HG02759 (cell line): ENCODE results near the gene FAM131B.
"Not testable (repeated sequence)": the region's sequence is repeated elsewhere in the genome, so short reads cannot be mapped to it uniquely, and the experiment has no call there.

Experiments used
- ATAC-seq: cut with Tn5 transposase; IDR thresholded peaks from one replicate; pipeline ENCODE4 v1.9.1; 2021; ENCODE audit warnings: mild to moderate bottlenecking, moderate library complexity; ENCODE audit not compliant: unreplicated experiment

Gene FAM131B

DNA sequence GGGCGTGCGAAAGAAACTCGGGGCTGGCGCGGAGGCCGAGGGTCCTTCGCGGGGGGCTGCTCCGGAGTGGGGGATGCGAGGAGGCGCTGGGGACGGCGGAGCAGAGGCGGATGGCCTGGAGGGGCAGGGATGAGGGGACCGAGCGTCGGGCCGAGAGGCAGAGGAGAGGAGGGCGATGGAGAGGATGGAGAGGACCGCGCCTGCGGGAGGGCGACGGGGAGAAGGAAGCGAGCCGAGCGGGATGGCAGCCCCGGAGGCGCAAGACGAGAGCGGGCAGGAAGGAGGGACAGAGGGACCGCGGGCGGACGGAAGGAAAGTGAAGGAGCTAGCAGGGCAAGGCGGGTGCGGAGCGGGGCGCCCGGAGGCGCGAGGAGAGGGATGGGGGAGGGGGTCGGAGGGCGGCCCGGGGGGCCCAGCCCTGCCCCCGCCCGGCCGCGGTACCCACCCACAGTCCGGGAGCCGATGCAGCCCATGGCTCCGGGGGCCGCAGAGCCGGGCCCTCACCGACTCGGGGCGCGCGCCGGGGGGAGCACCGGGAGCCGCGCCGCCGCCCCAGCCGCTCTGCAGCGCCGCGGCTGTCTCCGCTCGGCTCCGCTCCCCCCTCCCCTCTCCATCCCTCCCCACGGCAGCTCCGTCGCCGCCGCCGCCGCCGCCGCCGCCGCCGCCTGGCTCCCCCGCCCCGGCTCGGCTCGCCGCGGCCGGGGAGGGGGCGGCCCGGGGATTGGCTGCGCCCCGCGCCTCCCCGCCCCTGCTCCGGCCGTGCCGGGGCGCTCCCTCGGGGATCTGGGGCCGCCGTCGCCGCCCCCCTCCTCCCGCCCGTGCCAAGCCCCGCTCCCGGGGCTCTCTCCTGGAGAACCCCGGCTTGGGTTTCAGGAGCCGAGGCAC, at the start of gene FAM131B:
Gene FAM131B (minus strand): TSS at position 583 of the 885 bp plus-strand sequence. CDS start 110 bp downstream, at position 473.
- peak; percentile 60 for ATAC-seq

DNA sequence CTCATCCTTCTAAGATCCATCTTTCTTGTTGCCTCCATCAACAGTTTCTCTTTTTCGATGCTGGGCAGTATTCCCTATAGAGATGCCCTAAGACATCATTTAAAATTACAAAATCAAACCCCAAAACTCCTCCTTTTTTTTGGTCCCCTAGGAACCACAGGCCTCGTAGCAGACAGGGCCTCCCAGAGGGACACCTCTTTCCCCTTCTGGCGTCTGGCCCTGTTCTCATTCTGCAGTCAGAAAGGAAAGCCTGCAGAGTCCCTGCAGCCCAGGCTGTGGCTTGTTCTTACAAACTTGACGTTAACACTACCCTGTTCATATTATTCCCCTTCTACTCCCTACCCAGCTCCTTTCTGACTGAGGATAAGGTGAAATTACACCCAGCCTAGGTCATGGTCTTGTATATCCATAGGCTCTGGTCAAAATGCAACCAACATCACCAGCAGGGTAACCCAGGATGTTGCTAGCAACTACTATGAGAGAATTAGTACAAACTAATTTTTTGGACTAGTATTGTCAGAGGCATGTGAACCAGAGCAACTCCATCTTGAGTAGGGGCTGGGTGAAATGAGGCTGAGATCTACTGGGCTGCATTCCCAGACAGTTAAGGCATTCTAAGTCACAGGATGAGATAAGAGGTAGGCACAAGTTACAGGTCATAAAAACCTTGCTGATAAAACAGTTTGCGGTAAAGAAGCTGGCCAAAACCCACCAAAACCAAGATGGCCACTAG, 49.6 kb upstream of the FAM131B start:
- ATAC-seq, result no peak

DNA sequence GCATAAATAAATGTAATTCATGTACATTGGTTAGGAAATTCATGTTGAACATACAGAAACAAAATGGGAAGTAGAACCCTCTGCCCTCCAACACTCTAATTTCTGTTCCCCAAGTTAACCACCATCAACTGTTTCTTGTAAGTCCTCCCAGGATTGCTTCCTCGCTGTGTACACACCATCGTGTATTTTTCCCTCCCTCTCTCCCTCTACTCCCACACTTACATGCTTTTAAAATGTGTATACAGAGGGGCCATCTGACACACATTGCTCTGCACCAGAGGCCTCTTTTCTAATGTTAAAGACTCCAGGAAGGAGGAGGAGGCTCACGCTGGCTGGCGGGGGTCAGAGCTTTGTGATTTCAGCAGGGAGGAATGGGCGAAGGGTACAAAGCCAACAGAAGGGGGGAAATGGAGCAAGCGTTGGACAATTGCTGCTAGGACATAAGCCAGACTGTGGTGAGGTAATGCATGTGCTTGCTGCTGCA, 48.0 kb upstream of the FAM131B start:
- ATAC-seq, result no peak

DNA sequence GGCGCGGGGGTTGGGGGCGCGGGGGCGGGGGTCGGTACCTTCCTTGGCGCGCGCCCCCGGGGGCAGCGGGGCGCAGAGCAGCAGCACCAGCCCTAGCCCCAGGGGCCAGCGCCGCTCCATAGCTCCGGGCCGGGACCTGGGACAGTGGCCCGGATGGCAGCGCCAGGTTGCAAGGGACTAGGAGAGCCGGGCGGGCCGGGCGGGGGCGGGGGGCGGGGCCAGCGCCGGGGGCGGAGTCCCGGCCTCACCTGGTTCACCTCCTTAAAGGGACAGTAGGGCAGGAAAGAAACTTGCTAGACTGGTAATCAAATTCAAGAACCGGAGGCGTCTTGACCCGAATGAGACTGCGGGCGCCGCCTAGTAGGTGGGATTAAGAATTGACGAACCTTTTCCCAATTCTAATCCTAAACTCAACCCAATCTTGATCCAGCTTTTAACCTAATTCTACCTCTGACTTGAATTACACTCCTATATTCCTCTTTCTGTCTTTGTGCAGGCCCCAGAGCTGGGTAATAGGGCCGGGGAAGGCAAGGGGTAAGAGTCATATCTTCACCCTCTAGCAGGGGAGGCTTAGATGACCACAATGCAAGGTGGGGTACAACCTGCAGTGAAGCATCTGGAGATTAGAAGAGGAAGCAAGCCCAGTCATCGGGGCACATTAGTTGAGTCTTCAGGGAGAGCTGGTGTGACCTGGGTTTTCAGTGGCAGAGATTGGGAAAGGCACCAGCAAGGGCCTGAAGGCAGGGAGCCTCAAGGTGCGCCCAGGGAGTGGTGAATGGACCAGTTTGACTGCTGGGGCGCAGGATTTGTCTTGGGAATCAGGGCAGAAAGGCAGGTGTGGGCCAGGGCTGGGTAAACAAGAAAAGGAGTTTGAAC, 46.4 kb upstream of the FAM131B start, which contains the start of gene EPHA1:
Gene EPHA1 (minus strand): TSS at position 171 of the 876 bp plus-strand sequence. CDS start 51 bp downstream, at position 120.
- peak; percentile 52 for ATAC-seq

DNA sequence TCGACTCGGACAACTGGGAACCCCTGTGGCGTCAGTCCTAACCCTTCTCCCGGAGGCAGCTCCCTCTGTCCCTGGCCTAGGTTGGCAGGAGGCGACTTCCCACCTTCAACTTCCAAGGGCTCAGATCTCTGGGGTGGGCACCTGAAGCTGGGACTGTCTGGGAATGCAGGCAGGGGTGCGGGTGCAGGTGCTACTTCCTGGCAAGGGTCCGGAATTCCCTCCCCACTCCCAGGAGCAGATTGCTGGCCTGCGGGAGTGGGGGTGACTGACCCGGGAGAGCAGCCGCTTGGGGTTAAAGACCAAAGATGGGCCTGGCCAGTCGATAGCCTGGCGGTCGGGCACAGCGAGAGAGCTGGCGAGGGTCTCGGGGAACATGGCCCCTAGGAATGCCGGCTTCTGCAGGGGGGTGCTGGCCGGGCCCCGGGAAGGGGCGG, 45.8 kb upstream of the FAM131B start:
- no peak for ATAC-seq

DNA sequence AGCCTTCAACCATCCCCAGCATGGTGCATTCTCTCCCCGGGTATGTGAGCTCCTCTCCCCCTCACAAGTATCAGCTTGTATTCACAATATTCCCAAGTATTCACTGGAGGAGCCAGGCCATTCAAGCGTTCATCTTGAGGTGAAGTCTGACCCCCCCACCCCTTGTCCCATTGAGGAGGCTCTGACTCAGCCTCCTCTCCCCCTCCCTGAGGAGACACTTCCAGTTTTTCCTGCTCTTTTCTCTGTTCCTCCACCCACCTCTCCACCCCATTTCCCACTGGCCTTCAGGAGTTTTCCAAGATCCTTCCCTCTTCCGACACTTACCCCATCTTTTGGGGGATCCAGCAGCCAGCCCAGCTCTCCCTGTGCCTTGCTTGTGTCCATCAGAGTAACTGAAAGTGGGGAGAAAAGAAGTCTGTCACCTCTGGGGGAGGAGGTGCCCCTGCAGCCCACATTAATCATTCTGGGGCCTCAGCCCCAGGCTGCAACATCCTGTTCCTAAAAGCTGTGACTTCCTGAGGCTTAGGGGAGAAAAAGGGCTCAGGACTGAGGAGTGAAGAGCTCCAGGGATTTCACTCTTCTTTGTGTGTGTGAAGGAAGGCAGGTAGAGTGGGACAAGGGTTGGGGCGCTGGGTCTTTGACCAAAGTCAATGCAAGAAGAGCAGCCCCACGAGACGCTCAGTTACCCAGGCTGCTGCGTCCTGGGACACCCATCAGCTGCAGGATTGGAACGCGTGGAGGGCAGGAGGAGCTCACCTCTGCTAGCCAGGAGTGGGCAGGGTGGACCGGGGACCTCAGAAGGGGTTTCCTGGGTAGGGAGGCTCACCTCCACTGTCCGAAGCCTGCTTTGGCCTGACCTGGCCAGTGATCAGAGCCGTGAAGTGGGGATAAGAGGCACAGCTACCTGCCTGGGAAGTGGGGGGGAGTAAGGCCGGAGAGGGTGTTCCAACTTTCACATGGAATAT, 45.1 kb upstream of the FAM131B start:
- no peak for ATAC-seq

DNA sequence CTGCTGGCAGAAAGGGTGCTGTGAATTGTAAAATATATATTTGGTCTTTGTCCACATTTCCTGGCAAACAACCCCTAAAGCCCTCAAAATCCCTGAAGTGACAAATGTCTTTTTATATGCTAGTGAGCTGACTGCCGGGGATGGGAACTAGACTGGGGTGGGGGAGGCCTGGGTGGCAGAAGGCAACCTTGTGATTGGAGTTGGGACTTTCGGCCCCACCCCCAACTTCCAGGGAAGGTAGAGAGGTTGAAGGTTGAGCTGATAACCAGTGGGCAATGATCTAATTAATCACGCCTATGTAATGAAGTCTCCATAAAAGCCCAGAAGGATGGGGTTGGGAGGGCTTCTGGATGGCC, 43.5 kb upstream of the FAM131B start:
- no peak for ATAC-seq

DNA sequence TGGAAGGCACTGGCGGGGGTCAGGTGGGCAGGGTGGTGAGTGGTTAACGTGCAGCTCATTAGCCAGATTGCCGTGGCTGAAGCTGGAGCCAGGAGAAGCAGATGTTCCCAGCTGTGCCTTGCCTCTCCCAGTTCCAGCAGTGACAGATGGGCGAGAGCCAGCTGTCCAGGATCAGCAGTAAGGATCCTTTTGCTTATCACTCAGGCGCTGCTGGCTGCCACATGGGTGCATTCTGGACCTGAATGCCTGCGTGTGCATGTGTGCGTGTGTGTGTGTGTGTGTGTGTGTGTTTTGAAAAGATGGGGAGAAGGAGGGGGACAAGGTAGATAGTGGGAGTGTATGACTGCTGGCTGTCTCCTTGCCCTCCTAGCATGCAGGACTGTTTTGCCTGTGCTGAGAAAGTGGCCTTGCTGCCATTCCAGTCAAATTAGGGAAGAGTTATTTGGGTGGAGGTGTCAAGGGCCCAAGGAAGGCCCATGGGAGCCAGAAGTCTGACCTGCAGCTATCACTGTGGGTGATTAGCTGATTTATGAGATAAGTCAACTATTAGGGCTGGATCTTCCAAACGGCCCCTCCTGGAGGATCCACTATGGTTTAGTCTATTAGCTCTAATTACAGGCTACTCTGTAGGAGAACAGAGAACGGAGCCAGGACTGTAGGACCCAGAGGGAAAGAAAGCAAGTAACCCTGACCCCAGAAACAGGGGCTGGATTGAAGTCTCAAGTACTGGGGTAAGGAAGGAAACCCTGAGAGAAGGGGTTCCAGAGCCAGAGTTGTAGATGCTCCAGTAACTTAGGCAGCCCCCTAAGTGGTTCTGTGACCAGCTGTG, 42.9 kb upstream of the FAM131B start:
- ATAC-seq, result no peak

DNA sequence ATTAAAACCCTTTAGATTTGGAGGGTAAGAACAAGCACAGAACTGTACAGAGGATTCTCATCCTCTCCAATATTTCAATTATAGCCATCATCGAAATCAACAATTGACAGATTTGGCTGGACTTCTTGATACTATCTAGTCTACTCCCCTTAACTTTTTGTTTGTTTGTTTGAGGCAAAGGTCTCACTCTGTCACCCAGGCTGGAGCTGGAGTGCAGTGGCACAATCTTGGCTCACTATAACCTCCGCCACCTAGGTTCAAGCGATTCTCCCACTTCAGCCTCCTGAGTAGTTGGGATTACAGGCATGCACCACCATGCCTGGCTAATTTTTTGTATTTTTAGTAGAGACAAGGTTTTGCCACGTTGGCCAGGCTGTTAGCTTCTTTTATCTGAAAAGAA, 39.7 kb upstream of the FAM131B start:
- not testable (repeated sequence) for ATAC-seq

DNA sequence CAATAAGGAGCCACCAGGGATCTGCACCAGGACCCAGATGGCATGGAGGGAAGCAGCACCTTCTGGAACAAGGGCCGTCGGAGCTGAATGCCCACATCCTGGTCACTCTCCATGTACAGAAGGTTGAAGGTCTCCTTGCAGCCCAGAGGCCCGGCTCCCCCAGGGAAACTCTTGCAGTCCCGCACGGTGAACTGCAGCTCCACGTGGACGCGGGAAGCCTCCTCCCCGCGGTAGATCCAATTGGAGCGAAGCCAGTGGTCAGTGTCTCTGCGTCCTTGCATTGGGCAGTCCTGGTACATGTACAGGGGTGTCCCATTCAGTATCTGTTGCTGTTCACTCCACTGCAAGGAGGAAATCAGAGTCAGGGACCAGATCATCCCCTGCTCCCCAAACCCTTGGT, 38.8 kb upstream of the FAM131B start:
- no peak for ATAC-seq

DNA sequence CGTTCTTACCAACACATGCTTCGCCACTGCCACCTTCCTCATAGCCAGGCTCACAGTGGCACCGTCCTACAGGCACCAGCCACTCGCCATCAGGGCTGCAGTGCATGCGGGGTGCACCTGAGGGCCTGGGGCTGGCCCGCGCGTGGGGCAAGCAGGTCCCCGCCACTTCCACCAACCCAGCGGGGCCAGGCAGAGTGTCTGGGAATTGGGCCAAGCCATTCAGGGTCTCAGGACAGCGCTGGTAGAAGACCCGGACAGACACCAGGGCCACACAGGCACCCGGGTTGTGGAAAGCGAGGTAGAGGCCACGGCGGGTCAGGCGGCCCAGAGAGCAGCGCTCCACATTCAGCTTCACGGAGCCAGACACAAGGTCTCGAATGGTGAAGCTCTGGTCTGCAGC, 37.1 kb upstream of the FAM131B start:
- no peak for ATAC-seq

DNA sequence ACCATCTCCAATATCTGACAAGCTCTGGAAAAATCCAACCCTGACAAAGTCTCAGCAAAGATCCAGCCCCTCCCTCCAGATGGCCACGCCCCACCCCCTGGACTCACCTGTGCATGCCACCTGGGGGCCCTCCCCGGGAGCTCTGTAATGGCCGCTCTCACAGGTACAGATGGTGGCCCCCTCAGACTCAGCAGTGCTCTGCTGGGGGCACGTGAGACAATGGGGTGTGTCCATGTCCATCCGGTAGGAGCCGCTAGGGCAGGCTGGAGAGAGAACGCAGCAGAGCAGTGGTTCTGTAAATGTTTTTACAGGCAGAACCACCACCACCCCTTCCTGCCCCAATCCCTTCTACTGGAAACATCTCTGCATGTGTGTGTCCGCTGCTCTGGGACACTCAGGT, 36.6 kb upstream of the FAM131B start:
- no peak for ATAC-seq

DNA sequence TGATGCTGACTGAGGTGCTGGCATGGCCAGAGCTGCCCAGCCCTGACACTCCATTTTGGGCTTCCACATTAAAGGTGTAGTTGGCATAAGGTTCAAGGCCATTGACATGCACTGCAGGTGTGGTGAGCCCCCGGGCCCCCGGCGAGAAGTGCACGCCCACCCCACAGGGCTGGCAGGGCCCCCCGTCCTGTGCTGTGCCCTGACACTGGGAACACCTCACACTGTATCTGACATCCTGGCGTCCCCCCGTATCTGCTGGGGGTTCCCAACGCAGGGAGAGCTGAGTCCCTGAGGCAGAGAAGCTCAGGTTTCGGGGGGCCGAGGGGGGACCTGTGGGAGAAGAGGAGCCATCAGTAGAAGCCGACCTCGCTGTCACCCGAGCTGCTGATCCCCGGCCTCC, 36.1 kb upstream of the FAM131B start:
- no peak for ATAC-seq

DNA sequence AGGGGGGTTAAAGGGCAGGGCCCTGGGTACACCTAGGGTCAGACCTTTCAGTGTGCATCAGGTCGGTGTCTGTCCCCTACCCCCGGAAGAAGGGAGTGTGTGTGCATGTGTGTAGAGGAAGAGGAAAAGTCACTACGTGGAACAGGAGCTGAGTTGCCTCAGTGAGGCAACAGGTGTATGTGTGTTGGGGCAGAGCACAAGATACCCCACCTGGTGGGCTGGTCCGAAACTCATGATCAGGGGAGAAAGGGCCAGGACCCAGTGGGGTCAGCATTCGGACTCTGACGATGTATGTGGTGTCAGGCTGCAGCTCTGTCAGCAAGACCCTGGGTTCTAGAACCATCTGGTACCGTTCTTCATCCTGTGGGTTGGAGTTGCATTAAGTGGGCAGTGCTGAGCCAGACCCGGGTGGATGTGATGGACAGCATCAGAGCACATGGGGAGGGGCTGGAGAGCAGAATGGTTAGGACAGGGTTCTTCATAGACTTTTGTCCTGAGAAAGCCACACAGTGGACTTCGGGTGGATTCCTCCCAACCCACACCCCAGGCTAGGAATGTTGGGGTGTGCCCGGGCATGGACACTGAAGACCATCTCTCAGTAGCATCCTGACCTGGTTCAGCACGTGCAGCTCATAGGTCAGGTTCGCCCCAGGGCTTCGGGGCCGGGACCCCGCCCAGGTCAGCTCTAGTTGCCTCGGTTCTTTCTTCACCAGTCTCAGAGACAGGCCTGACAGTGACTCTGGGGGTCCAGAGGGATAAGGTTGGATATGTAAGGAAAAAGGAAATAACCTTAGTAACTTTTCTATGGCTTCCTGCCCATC, 35.4 kb upstream of the FAM131B start:
- ATAC-seq, result no peak

DNA sequence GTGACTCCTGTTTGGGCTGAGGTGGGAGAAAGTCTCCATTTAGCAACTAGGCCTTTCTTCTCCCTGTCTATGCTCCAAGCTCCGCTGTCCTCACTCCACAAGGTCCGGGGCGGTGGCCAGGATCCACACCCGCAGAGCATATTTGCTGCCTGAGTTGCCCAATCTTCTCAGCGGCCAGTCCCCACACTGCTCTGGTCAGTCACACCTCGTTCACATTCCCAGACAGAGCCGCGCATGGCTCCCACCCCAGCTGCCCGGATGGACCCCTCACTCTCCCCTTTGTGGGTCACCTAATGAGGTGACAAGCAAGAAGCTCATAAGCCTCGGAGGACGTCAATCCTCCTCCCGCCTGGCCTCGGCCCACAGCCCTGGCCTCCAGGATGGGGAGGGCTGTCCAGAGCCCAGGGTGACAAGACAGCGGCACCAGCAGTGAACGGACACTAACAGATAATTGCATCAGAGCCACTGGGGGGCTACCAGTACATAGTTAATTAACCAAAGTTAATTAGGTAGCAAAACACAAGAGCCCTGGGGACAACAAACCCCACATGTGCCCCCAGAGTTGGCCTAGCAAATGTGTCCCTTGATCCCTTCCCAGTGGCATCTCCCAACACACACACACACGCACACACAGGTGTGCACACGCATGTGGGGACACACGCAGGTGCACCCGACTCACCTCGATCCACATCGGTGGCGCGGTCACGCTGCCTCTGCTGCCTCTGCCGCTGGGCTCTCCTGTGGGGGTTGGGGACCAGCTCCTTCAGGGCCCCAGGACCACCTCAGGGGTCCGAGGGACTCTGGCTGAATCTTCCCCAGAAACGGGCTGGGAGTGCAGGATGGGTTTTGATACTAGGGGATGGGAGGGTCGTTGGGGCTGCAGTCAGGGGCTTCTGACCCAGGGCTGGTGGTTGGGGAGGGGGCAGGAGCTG, 34.4 kb upstream of the FAM131B start:
- ATAC-seq, result no peak

DNA sequence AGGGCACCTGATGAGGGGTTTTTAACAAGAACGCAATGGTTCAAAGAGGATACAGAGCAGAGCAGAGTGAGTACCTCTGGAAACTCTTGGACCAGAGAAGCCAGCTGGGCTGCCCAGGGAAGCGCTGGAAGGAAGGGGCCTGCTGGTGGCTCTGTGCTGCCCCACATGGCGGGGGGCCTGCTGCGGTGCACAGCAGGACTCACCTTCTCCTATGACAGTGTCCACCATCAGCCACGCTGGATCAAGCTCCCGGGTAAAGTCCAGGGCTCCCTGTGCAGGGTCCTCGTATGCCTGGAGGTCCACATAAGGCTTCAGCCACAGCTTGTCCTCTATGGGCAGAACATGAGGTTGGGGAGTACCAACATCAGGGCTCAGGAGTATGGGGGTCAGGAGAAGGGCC, 33.7 kb upstream of the FAM131B start:
- no peak for ATAC-seq
